ENCODE measurements around the gene RRP15.
"Not testable (repeated sequence)": the region's sequence is repeated elsewhere in the genome, so short reads cannot be mapped to it uniquely, and the experiment has no call there.

Gene RRP15

DNA sequence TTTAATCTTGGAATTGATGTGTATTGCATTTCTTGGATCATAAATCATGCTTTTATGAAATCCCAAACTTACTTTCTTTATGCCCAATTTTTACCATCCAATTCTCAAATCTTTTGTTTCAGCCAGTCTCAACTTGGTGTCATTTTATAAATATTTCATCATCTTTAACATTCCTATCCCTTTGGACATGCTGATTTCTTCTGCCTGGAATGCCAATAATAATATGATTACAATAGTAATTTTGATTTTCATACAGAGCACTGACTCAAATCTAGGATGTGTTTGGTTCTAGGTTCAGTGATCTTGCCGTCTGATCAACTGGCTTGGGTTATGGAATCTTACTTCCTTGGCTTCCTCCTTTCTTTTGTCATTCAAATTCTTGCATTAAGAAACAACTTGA is 12.8 kb downstream of the RRP15 start:
- DNase-seq: no peak

GRCh38 chr1:218298398-218298797 is 13.3 kb downstream of the RRP15 start:
- DNase-seq: no peak

GRCh38 chr1:218299416-218299815 is 14.3 kb downstream of the RRP15 start:
- DNase-seq: peak; percentile 16

- DNase-seq: no peak
These were observed 16.1 kb downstream of the RRP15 start for GRCh38 chr1:218301217-218301616.

- no peak for DNase-seq
These were observed 17.1 kb downstream of the RRP15 start for GRCh38 chr1:218302155-218302554.

DNA sequence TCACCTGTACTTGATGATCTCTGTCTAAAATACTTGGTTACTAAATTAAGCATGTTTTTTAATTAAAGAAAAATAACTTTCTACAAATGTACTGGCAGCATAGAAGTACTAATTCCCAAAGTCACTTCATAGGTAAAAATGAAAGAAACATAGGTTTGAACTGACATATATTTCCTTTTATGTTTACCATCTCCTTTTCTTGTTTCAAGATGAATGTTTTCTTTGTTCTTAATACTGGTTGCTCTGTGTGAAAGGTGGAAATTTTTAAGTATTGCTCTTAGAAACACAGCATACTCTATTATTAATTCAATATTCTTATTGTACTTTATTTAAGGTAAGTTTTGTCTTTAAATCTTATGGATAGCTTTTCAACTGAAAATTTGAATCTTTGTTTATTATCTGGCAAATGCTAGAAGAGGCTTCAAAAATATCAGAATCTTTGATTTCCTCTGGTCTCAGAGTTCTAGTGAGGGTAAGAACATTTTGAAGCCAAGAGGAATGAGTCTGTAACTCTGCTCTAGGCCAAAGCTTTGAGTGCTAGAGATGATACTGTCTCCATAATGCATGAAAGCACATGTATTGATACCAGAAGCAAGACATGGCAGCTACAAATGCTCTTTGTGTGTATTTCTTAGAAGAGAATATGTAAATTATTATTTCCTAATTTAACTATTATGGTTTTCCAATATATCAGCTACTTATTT is 18.2 kb downstream of the RRP15 start:
- no peak for DNase-seq

DNA sequence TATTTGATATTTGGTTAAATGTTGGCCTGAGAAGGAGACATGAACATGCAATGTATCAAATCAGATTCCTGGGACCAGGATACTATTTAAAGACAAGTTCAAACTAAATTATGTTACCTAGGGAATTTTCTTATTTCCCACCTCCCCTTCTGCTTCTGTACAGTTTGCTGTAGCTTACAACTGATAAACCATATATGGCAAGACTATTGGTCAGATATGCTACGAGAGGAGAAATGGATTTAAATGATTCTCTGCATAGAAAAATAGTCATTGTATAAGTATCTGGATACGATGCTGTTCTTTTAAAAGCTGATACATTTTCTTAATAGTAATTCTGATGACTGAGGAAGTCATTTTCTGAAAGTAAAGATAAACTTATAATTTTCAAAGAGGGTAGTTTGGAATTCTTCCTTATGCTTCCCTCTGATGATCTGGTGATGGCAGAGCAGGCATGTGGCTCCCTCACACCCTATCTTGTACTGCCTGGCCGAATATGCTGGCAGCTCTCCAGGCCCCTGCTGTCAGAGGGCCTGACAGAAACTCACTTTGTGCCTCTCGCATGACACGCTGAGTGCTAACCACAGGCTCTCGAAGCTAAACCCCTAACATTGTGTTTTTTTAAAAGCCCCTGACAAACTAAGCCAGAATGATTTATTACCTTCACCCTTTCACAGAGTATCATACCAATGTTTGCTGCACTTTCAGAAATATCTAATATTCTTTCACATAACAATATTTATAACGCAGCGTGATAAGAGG is 19.4 kb downstream of the RRP15 start:
- peak; percentile 85 for DNase-seq

GRCh38 chr1:218305472-218306064 is 20.5 kb downstream of the RRP15 start:
- no peak for DNase-seq

DNA sequence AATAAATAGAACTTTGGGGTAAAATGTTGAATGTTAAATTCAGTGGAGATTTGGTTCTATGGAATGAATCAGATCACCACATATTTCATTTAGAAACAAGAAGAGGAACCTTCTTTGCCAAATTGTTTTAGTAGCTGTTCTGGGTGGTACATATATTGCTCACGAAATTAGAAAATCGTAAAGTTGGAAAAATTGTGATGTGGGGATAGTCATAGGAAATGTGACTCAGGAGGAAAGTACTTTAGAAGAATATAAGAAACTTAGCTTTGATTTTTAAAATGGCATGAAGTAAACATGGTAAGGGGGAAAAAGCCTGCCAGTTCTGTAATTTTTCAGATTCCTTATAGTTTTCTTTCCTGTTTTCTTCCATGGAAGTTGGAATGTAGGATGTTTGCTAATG is 27.4 kb downstream of the RRP15 start:
- DNase-seq: no peak

DNA sequence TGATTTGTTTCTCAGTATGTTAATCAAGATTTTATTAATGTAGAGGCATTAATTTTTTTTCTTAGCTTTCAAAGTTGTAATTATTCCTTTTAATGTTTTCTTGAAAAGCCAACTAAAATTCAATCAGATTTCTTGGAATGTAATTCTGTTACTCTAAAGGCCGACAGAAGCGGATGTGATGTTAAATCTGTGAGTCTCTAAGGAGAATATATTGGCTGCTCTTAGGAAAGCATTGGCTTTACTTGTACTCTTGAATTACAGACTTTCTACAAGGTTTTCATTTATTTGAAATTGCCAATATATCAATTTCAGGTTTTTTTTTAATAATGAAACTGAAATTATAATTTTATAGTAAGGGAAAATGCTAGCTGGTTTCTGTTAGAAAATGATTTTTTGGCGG is 29.2 kb downstream of the RRP15 start:
- no peak for DNase-seq

- DNase-seq: no peak
These were observed 30.5 kb downstream of the RRP15 start for GRCh38 chr1:218315638-218316037.

DNA sequence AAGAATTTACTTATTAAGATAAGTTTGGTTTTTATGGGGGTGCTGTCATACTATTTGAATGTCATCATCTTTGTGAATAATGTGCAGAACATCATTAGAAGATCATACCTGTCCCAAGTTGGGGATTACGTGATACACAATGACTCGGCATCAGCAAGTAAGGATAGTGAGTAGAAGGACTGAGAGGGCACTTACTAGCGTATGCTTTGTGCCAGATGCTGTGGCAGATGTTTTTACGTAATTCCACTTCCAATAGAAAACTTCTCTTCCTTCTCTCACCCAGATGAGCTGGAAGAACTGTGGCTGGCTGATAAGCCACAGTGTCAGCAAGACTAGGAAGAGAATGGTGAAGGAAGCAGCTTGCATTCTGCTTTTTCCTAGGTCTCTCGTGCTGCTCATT is 32.0 kb downstream of the RRP15 start:
- no peak for DNase-seq

DNA sequence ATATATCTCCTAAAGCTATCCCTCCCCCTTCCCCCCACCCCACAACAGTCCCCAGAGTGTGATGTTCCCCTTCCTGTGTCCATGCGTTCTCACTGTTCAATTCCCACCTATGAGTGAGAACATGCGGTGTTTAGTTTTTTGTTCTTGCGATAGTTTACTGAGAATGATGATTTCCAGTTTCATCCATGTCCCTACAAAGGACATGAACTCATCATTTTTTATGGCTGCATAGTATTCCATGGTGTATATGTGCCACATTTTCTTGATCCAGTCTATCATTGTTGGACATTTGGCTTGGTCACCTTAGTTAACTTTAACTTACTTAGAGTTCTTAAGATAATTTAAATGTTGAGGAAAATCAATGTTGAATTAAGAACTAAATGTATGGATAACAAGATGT is 35.1 kb downstream of the RRP15 start:
- not testable (repeated sequence) for DNase-seq

DNA sequence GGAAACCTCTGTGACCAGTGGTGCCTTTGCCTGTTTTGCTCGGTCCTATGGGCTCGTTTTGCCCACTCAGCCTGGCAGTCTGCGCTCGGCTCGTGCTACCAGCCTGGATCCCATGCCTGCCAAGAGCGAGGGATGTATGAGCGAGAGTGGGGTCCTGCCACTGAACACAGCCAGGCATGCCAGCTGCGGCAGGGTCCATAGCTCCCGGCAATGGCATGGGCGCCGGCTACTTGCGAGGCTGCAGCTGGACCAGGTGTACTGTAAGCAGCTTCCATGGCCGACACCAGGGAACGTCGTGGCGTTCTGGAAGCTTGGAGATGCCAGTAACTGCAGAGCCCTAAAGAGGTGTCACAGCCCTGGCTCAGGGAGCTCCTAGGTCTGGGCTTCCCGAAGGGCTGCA is 37.7 kb downstream of the RRP15 start:
- no peak for DNase-seq

- no peak for DNase-seq
These were observed 38.6 kb downstream of the RRP15 start for GRCh38 chr1:218323568-218324225.

GRCh38 chr1:218324226-218324580 is 39.1 kb downstream of the RRP15 start:
- no peak for DNase-seq

DNA sequence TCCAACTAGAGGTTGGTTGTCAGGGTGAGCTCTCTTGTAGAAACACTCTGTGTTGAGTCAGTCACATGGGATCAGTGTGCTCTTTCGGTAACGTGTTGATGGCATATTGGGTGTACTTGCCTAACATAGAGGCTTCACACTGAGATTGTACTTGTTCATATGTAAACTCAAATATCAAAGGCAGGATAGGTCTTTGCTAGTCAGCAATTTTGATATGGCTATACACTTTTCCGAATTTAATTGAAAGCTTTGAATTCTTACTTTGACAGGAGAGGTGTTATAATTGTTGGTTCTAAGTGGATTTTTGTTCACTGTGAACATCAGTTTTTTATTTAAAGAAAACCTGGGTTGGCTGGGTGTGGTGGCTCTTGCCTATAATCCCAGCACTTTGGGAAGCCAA is 43.7 kb downstream of the RRP15 start:
- DNase-seq: no peak

GRCh38 chr1:218330043-218330623 is 45.0 kb downstream of the RRP15 start:
- DNase-seq: peak; percentile 62

- DNase-seq: no peak
These were observed 47.3 kb downstream of the RRP15 start for GRCh38 chr1:218332416-218332815.

DNA sequence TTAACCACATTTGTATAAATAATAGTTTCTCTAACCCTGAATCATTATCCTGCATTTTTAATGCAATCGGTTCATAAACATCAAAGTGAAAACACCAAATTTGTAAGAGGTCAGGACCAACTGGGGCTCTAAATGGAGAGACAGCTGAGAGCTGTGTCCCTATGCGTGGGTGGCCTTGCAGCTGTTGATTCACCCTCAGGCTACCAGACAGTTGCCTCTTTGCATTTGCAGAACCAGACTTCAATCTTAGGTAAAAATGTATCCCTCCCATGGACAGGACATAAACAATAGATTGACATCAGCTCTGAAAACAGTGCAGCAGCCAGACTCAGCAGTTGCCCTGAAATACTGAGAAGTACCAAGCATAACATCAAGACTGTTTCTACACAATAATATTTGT is 51.2 kb downstream of the RRP15 start:
- no peak for DNase-seq

DNA sequence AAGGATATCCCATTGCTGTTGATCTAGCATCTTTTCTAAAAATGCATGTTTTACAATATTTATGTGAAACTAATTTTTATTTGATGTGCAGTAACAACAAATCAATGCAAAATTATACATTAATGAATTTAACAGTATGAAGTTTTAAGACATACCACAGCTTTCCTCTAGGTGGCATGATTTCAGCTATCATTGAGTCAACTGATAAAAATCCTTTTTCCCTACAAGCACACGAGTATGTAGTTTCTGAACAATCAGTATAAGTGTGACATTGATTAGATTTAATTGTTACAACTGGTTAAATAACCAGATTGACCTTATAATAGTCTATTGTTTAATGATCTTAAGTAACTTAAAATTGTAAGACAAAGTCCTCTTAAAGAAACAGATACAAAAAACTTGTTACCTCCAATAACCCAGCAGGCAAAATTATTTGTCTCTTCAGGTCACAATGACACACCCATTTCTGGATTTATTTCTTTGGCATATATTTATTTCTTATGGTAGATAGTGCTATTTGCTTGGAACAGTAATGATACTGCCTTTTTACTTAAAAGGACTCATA is 54.3 kb downstream of the RRP15 start:
- peak; percentile 44 for DNase-seq

DNA sequence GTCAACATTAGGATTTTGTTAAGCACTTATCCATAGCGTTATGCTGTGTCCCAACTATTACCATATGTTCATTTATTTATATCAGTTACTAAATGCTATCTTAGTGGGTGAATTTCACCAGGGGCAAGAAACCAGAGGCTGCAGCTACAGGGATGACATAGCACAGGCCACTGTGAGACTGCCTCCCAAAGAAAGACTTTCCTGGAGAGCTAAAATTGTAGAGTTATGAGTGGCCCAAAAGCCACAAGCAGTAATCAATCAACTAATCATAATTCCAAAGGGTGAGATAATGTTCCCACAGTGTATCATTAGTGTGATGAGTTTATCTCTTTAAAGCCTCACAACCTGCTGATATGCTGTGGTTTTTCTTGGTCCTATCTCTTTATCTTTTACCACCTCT is 56.2 kb downstream of the RRP15 start:
- no peak for DNase-seq

GRCh38 chr1:218342091-218342490 is 57.0 kb downstream of the RRP15 start:
- no peak for DNase-seq
